Astrocyte (in vitro differentiated cells and primary cell): ENCODE data around the gene PLEKHN1. TPM values are rescaled to one million over a fixed set of nuclear protein-coding genes. Genes with fewer than 3 reads are reported as not detected.

ENCODE experiments used
- DNase-seq: peaks from one replicate; pipeline ENCODE4 v3.0.0-alpha.2; 2010; ENCODE audit warnings: low read depth
- FAIRE-seq: peaks from 2 replicates; lab custom pipeline; 2011; peaks lifted over from hg19 to GRCh38; lab: Jason Lieb, UNC
- H2AFZ ChIP-seq: 2 replicates; pipeline ENCODE4 v1.6.0; 2012; ENCODE audit warnings: low read depth, low read length, inconsistent platforms
- H3K27ac ChIP-seq: 2 replicates; pipeline ENCODE4 v1.5.1; 2011; ENCODE audit warnings: low read depth, low read length, inconsistent platforms
- H3K27me3 ChIP-seq: 2 replicates; pipeline ENCODE4 v1.6.0; 2011; ENCODE audit warnings: low read length, inconsistent platforms; ENCODE audit not compliant: insufficient read depth
- H3K36me3 ChIP-seq: 2 replicates; pipeline ENCODE4 v1.5.1; 2011; ENCODE audit warnings: low read length, inconsistent platforms; ENCODE audit not compliant: insufficient read depth
- H3K4me1 ChIP-seq: 2 replicates; pipeline ENCODE4 v1.5.1; 2011; ENCODE audit warnings: low read length, inconsistent platforms; ENCODE audit not compliant: insufficient read depth
- H3K4me2 ChIP-seq: 2 replicates; pipeline ENCODE4 v1.6.0; 2012; ENCODE audit warnings: low read length, inconsistent platforms
- H3K4me3 ChIP-seq: 2 replicates; pipeline ENCODE4 v1.5.1; 2011; ENCODE audit warnings: low read depth, mild to moderate bottlenecking, low read length, inconsistent platforms; ENCODE audit not compliant: insufficient read depth
- H3K79me2 ChIP-seq: 2 replicates; pipeline ENCODE4 v1.6.0; 2012; ENCODE audit warnings: mild to moderate bottlenecking, low read length, inconsistent platforms; ENCODE audit not compliant: insufficient read depth
- H3K9ac ChIP-seq: 2 replicates; pipeline ENCODE4 v1.6.0; 2012; ENCODE audit warnings: mild to moderate bottlenecking, low read length, inconsistent platforms
- H3K9me3 ChIP-seq: 2 replicates; pipeline ENCODE4 v1.5.1; 2012; ENCODE audit warnings: low read depth, mild to moderate bottlenecking, low read length, inconsistent platforms; ENCODE audit not compliant: insufficient read depth
- H4K20me1 ChIP-seq: 2 replicates; pipeline ENCODE4 v1.6.0; 2012; ENCODE audit warnings: low read length, inconsistent platforms; ENCODE audit not compliant: insufficient read depth
- H3K27ac Mint-ChIP-seq: one replicate; pipeline ENCODE4 v1.8.0; 2021; ENCODE audit warnings: mild to moderate bottlenecking, mixed read lengths; ENCODE audit not compliant: unreplicated experiment
- H3K27me3 Mint-ChIP-seq: one replicate; pipeline ENCODE4 v1.8.0; 2021; ENCODE audit warnings: low read depth, mixed read lengths; ENCODE audit not compliant: unreplicated experiment
- H3K36me3 Mint-ChIP-seq: one replicate; pipeline ENCODE4 v1.8.0; 2021; ENCODE audit warnings: low read depth, mixed read lengths; ENCODE audit not compliant: unreplicated experiment
- H3K4me1 Mint-ChIP-seq: one replicate; pipeline ENCODE4 v1.8.0; 2021; ENCODE audit warnings: low read depth, mixed read lengths; ENCODE audit not compliant: unreplicated experiment
- H3K4me3 Mint-ChIP-seq: one replicate; pipeline ENCODE4 v1.8.0; 2021; ENCODE audit warnings: mild to moderate bottlenecking, moderate library complexity, mixed read lengths; ENCODE audit not compliant: unreplicated experiment
- H3K9me3 Mint-ChIP-seq: one replicate; pipeline ENCODE4 v1.8.0; 2021; ENCODE audit warnings: mild to moderate bottlenecking, mixed read lengths; ENCODE audit not compliant: unreplicated experiment
- EZH2 ChIP-seq: IDR thresholded peaks from 2 replicates; pipeline ENCODE4 v1.6.1; 2012; ENCODE audit warnings: mild to moderate bottlenecking, low read length, inconsistent platforms; ENCODE audit not compliant: insufficient read depth
- total RNA-seq: library from RNA; stranded (reverse); gene quantifications from 2 replicates; pipeline ENCODE4 v1.2.1, GENCODE V29; 2021
- TF ChIP-seq, protein P1 (sequence below): IDR thresholded peaks from 2 replicates; pipeline ENCODE4 v1.5.1; 2011; ENCODE audit warnings: low read depth, mild to moderate bottlenecking, inconsistent platforms, low read length, moderate library complexity; ENCODE audit not compliant: insufficient read depth

Gene PLEKHN1
- total RNA-seq, 1 donor from 2014 or later: 2.4 TPM

DNA sequence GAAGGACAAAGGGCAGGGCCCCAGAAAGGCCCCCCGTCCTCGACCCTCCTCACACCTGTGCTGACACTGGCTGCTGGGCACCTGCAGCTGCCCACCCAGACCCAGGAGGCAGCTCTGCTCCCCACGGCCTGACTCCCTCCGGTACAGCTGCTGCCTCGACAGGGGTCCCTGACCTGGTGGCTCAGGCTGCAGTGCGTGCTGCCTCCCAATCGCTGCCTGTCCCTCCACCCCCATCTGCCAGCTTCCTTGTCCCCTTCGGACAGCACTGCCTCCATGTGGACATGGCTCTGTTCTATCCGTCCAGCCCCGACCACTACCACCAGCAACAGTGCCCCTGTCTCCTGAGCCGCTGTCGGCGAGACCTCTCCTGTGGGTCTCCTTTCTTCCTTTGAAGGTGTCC, 11.4 kb upstream of the PLEKHN1 start:
- H3K27ac ChIP-seq: no peak overlapping the region
- peaks cover 35% of the 10 kb centered on the region for H3K79me2 ChIP-seq
- Mint-ChIP-seq H3K4me3 (no peak overlapping the region), H3K4me1 (peaks cover 7% of the 10 kb centered on the region), H3K27me3 (peaks cover 2% of the 10 kb centered on the region), H3K36me3 (peaks cover 16% of the 10 kb centered on the region), H3K27ac (peak overlapping the region; percentile 35), H3K9me3 (no peaks in the 10 kb centered on the region)
- H4K20me1 ChIP-seq: peaks cover 50% of the 10 kb centered on the region
- no peak overlapping the region for H3K4me2 ChIP-seq
- H3K9ac ChIP-seq: no peak overlapping the region
- no peaks in the 10 kb centered on the region for H3K9me3 ChIP-seq
- H3K36me3 ChIP-seq: peaks cover 22% of the 10 kb centered on the region
- FAIRE-seq: no peak
- H2AFZ ChIP-seq: no peak overlapping the region
- peaks cover 2% of the 10 kb centered on the region for H3K4me1 ChIP-seq
- DNase-seq: no peak
- TF ChIP-seq, protein P1, sequence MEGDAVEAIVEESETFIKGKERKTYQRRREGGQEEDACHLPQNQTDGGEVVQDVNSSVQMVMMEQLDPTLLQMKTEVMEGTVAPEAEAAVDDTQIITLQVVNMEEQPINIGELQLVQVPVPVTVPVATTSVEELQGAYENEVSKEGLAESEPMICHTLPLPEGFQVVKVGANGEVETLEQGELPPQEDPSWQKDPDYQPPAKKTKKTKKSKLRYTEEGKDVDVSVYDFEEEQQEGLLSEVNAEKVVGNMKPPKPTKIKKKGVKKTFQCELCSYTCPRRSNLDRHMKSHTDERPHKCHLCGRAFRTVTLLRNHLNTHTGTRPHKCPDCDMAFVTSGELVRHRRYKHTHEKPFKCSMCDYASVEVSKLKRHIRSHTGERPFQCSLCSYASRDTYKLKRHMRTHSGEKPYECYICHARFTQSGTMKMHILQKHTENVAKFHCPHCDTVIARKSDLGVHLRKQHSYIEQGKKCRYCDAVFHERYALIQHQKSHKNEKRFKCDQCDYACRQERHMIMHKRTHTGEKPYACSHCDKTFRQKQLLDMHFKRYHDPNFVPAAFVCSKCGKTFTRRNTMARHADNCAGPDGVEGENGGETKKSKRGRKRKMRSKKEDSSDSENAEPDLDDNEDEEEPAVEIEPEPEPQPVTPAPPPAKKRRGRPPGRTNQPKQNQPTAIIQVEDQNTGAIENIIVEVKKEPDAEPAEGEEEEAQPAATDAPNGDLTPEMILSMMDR: no peak
- TF ChIP-seq EZH2: no peak
- no peak overlapping the region for H3K4me3 ChIP-seq
- no peaks in the 10 kb centered on the region for H3K27me3 ChIP-seq

DNA sequence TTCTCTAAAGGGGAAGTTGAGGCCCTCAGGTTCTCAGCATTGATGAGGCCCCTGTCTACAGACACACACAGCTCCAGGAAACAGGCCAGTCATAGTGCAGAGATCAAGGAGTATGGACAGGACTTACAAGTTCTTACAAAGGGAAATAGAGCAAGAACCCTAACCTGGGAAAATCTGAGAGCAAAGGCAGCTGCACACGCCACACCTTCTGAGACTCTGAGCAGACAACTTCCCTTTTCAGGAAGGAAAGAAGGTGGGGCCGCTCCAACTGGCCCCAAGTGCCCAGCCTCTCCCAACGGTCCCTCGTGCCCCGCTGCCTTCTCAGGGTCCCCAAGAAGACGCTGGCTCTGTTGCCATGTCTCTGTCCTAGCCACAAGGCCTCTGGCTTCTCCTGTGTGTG, 10.8 kb upstream of the PLEKHN1 start:
- peaks cover 19% of the 10 kb centered on the region for H3K36me3 ChIP-seq
- H4K20me1 ChIP-seq: peaks cover 44% of the 10 kb centered on the region
- H3K4me2 ChIP-seq: no peak overlapping the region
- no peak overlapping the region for H3K4me3 Mint-ChIP-seq
- peaks cover 7% of the 10 kb centered on the region for H3K4me1 Mint-ChIP-seq
- H3K9ac ChIP-seq: no peak overlapping the region
- peaks cover 16% of the 10 kb centered on the region for H3K36me3 Mint-ChIP-seq
- no peak for TF ChIP-seq EZH2
- TF ChIP-seq, protein P1: no peak
- H3K9me3 Mint-ChIP-seq: no peaks in the 10 kb centered on the region
- no peak for DNase-seq
- no peak overlapping the region for H3K4me3 ChIP-seq
- H3K79me2 ChIP-seq: peaks cover 31% of the 10 kb centered on the region
- H3K27me3 ChIP-seq: no peaks in the 10 kb centered on the region
- FAIRE-seq: no peak
- no peak overlapping the region for H3K27ac Mint-ChIP-seq
- H3K27ac ChIP-seq: no peak overlapping the region
- H3K9me3 ChIP-seq: no peaks in the 10 kb centered on the region
- H2AFZ ChIP-seq: no peak overlapping the region
- H3K27me3 Mint-ChIP-seq: peaks cover 2% of the 10 kb centered on the region
- peaks cover 2% of the 10 kb centered on the region for H3K4me1 ChIP-seq

GRCh38 chr1:956636-957035, 9.6 kb upstream of the PLEKHN1 start:
- no peaks in the 10 kb centered on the region for H3K27me3 ChIP-seq
- H3K27ac ChIP-seq: no peak overlapping the region
- no peak overlapping the region for H3K4me3 ChIP-seq
- H3K4me1 ChIP-seq: peaks cover 2% of the 10 kb centered on the region
- no peak overlapping the region for H3K4me2 ChIP-seq
- Mint-ChIP-seq H3K4me1 (peaks cover 7% of the 10 kb centered on the region), H3K27ac (no peak overlapping the region), H3K4me3 (no peak overlapping the region), H3K9me3 (no peaks in the 10 kb centered on the region), H3K36me3 (peaks cover 10% of the 10 kb centered on the region), H3K27me3 (no peaks in the 10 kb centered on the region)
- H2AFZ ChIP-seq: no peak overlapping the region
- TF ChIP-seq, protein P1: no peak
- no peak for TF ChIP-seq EZH2
- no peaks in the 10 kb centered on the region for H3K9me3 ChIP-seq
- peaks cover 36% of the 10 kb centered on the region for H3K79me2 ChIP-seq
- H4K20me1 ChIP-seq: peaks cover 33% of the 10 kb centered on the region
- H3K36me3 ChIP-seq: peaks cover 19% of the 10 kb centered on the region
- H3K9ac ChIP-seq: no peak overlapping the region
- FAIRE-seq: no peak
- DNase-seq: no peak
